Left renal cortex interstitium (tissue), 4 donors: Measurements from ENCODE around the gene WWOX. TPM values are rescaled to one million over a fixed set of nuclear protein-coding genes. Genes with fewer than 3 reads are reported as not detected.

Experiments used
- DNase-seq, 4 donors: peaks; one replicate each; pipeline ENCODE4 v3.0.0-alpha.2; 2013; ENCODE audit warnings: low read depth in 4 of 4, low spot score in 2 of 4, missing footprints in 1 of 4
- polyA plus RNA-seq, 4 donors: library from polyadenylated mRNA; unstranded; fragments of 120-200 nt; gene quantifications; one replicate each; pipeline ENCODE4 v1.2.1, GENCODE V29; 2013; ENCODE audit not compliant: insufficient read length in 4 of 4

WWOX gene
- polyA plus RNA-seq, 4 donors = 32.7 to 42.3 (median 37.2) TPM

DNA sequence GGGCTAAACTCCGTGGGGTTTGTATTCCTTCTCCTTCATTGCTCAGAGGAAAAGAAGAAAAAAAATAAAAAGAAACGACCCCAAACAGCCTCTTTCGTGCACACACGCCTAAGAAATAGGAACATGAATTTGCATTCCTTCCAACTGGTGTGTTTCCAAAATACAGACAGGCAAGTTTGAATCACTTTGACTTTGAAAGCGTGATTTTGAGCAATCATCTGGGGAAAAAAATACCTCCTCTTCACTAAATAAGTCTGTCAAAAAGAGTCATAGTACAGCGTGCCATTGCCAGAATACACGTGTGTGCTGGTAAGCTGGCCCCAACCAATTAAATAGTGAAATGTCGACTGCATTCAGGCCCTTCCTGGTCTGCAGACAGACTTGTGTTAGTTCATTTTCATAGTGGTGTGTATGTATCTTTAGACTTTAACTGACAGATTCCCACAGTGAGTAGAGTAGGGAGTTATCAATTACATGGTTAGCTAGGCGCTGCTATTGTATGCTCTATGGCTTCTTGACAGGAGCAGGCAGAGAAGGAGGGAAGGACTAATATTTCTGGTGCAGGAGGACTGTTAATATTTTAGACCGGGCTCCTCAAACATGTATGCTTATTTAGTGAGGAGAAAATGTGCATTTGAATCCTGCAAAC is 882.8 kb downstream of the WWOX start:
- no peak for DNase-seq

DNA sequence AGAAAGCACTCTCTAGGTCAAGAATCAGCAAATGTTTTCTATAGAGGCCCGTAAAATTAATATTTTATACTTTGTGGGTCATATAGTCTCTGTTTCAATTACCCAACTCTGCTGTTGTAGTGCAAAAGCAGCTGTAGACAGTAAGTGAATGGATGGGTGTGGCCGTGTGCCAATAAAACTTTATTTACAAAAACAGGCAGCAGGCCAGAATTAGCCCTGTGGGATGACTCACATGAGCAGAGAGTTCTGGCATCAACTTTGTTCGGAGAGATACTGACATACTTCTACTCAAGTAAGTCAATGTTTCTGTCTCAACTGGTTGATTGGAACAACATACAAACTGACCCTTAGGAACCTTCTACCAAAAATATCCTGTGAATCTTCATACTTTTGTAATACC is 884.9 kb downstream of the WWOX start:
- no peak for DNase-seq

GRCh38 chr16:78984887-78985464 is 885.5 kb downstream of the WWOX start:
- no peak for DNase-seq

GRCh38 chr16:78985716-78986605 is 886.5 kb downstream of the WWOX start:
- DNase-seq = no peak

- no peak for DNase-seq
Observed at GRCh38 chr16:78987666-78988065, 888.2 kb downstream of the WWOX start.

DNA sequence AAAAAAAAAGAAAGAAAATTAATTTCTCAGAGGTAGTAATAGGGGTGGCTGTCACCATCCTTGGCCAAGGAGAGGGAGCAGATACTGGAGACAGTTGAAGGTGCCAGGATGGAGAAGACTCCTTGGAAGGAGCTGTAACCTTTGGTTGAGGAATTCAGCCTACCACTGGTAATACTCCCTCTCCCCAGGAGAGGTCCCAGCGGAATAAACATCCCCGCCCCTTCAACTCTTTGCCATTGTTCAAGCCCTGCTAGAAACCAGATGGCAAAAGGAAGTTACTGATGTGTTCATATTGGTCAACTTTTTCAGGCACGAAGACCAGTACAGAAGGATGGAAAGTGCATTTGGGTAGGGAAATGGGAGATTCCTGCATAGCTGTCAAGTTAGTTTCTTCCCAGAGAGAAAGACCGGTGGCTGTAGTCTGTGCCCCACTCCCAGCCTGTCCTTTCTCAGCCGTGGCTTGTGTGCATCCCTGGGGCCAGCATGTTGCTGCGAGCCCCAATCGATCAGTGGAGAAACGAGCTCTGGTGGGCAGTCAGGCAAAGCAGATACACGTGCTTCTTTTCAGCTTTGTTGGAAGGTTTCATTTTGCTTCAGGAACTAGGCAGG is 889.0 kb downstream of the WWOX start:
- no peak for DNase-seq

GRCh38 chr16:78990309-78990701 is 890.9 kb downstream of the WWOX start:
- no peak for DNase-seq

GRCh38 chr16:78992001-78992400 is 892.5 kb downstream of the WWOX start:
- no peak for DNase-seq

- DNase-seq = no peak
Observed at GRCh38 chr16:78993346-78993745, 893.9 kb downstream of the WWOX start.

DNA sequence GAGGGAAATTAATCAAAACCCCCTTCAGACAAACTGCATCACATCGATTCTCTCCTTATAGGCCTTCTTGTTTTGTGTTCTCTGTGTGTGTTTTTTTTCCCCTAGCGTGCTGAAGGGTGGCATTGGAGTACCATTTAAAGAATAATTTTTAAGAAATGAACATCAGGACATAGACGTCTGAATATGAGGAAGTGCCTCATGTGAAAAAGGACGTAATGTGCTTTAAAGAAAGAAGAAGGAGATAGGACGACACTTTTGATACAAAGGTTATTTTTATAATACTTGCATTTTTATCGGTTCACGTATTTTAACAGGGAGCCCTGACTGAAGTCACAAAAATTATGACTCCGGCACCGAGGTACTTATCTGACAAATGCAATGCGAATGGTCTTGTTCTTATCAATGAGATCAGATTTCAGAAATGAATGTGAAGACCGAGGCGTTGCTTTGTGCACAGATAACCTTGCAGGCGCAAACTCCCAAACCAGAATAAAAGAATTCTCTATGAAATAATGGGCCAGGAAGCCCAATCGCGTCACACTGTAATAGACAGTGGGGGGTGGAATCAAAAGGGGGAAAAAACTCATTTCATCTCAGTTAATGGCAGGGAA is 894.8 kb downstream of the WWOX start:
- DNase-seq = no peak

- no peak for DNase-seq
Observed at GRCh38 chr16:78995441-78995840, 896.0 kb downstream of the WWOX start.

- DNase-seq = no peak
Observed at GRCh38 chr16:78996790-78997189, 897.3 kb downstream of the WWOX start.

DNA sequence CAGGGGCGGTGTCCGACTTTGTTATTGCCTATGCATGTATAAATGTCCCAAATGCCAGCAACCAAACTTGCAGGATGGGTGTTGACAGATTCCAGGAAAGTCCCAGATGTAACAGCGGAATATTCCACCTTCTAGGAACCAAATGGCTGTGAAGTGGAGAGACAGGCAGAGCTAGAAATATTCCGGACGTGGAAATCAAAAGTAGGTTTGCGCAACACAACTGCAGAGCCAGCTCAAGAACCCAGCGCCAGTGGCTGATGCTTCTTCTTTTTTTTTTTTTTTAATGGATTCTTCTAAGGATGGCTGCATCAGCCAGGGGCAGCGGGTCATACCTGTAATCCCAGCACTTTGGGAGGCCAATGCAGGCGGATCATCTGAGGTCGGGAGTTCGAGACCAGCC is 899.4 kb downstream of the WWOX start:
- DNase-seq = no peak

DNA sequence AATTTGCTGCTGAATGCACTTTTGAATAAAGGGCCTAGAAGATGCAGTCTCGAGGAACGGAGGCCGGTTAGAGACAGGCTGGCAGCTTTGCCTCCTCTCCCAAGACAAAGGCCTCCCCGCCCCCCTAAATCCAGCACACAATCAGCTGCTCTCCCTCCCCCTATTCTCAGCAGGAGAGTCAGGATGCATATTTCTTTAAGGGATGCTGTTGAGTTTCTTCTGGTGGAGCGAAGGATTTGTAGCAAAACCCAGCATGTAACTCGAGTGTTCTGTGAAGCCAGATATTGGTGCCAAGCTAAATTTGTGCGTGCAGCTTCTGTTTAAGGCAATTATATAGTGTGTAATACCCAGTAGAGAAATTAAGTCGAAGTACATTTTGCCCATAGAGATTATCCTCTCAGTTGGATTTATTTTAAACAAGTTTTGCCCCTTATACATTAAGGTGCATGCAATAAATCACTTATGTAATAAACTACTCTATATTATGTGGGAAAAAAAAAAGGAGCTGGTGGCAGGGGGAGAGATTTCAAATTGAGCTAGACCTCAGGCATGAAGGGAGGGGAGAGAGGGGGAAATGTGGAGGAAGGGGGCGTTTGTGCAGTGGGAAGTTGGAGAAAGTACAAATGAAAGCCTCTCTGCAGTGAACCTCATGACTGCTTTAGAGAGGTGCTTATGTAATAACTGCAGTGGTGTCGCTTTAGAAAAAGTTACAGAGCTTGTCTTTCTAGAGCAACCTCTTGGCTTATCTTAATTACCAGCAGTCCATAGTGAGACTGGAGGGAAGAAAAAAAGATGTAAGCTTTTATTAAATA is 901.9 kb downstream of the WWOX start:
- no peak for DNase-seq

DNA sequence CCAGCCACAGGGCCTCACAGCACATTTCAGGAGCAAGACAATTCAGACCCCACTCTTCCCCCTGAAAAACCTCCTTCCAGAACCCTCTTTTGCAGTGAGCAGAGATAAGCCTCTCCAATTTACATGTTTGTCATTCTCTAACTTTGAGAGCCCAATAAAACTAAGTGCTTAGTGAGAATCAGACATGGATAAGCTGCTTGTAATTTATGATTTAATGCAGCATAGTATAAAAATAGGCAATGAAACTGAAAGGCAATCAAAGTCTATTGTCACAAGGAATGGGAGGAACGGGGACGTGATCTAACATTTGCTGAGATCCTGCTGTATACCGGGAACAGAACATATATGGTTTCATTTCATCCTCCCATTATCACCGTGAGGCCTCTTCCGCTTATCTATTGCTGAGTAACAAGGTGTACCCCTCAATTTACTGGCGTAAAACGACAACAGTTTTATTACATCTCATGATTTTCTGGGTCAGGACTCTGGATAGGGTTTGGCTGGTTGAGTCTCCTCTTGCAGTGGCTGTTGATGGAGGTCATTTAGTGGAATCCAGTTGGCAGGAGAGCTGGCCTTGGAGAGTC is 903.7 kb downstream of the WWOX start:
- no peak for DNase-seq

DNA sequence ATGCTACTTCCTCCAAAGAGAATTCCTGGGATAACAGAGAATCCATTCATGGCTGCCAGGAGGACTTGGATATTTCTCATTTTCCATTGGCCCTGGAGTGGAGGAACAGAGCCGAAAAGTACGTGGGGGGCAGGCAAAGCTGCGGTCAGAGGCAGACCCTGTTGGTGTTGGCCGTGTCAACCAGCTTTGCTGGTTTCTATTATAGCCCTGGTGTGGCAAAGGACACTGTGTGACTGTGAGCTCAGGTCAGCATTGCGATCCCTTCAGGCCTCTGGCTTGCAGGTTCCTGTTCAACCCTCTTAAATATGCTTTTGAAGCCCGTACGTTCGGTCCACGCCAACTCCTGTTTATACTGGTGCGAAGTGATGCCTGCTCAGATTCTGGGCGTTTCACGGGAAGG is 904.9 kb downstream of the WWOX start:
- DNase-seq = no peak

DNA sequence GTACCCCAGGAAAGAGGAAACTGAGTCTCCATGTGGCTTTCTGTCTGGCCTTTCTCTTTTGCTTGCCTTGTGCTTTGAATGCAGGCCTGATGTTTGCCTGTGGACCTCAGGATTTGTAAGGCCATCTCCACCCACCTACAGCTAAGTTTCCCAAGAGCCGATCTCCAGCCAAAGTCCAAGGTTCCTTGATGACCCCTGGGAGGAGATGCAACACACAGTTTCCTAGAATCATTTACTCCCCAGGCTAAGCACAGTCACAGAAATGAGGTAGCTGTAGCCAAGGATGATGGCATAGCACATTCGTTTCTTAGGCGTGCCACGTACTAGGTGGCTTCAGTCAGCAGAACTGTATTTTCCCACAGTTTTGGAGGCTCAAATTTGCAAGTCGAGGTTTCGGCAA is 905.6 kb downstream of the WWOX start:
- no peak for DNase-seq

DNA sequence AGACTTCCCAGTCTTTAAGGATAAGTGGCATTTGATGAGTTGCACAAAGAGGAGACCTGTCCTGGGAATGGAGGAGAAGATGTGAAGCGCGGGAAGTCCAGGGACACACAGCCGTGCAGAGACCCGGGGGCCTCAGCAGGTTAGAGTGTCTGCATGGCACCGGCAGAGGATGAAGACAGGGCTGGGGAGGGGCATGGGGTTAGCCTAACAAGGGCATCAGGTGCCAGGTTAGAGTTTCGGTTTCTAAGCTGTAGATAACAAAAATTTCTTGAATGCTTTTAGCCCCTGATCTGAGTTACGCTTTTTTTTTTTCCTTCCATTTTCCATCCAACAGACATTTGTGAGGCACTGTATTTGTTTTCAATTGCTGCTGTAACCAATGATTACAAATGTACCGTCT is 906.8 kb downstream of the WWOX start:
- DNase-seq = no peak

- DNase-seq = no peak
Observed at GRCh38 chr16:79006765-79007164, 907.3 kb downstream of the WWOX start.

DNA sequence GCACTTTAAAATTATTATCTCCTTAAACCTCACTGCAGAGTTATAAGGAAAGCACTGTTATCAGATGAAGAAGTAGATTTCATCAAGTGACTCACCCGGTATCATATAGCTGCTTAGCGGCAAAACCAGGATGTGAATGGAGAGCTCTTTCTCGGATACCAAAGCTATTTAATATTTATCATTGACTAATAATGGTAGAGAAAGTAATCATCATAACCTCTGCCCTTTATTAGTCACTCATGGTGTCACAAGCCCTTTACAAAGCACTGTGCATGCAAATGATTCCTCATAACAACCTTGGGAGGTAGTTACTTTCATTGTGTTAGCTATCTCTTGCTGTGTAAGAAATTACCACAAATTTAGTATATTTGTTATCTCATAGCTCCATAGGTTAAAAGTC is 908.2 kb downstream of the WWOX start:
- no peak for DNase-seq
